HG02642 (cell line): Measurements from ENCODE around the gene CUBN.
A peak's percentile ranks its signal among the peaks of the same experiment; 100 is the strongest.
"Not testable (repeated sequence)": the region's sequence is repeated elsewhere in the genome, so short reads cannot be mapped to it uniquely, and the experiment has no call there.

ENCODE experiments used
- ATAC-seq: cut with Tn5 transposase; IDR thresholded peaks from one replicate; pipeline ENCODE4 v1.9.1; 2021; ENCODE audit warnings: mild to moderate bottlenecking; ENCODE audit not compliant: unreplicated experiment, poor library complexity

Gene CUBN

GRCh38 chr10:16852624-16853023 is 277.0 kb downstream of the CUBN start:
- no peak for ATAC-seq

GRCh38 chr10:16848562-16849154 is 281.0 kb downstream of the CUBN start:
- no peak for ATAC-seq

GRCh38 chr10:16847644-16848043 is 282.0 kb downstream of the CUBN start:
- ATAC-seq = no peak

- no peak for ATAC-seq
Observed at GRCh38 chr10:16845248-16845647, 284.4 kb downstream of the CUBN start.

- ATAC-seq = no peak
Observed at GRCh38 chr10:16843252-16843870, 286.2 kb downstream of the CUBN start.

GRCh38 chr10:16835228-16835627 is 294.4 kb downstream of the CUBN start:
- ATAC-seq = no peak

GRCh38 chr10:16832351-16833080 is 297.1 kb downstream of the CUBN start:
- ATAC-seq = no peak

- ATAC-seq = no peak
Observed at GRCh38 chr10:16828701-16829175, 300.9 kb downstream of the CUBN start.

GRCh38 chr10:16828114-16828568 is 301.5 kb downstream of the CUBN start:
- peak; percentile 90 for ATAC-seq

GRCh38 chr10:16827474-16827873 is 302.1 kb downstream of the CUBN start:
- not testable (repeated sequence) for ATAC-seq

- no peak for ATAC-seq
Observed at GRCh38 chr10:16822726-16823360, 306.8 kb downstream of the CUBN start.

GRCh38 chr10:16822027-16822426 is 307.6 kb downstream of the CUBN start:
- ATAC-seq = no peak

GRCh38 chr10:16820421-16820820 is 309.2 kb downstream of the CUBN start:
- ATAC-seq = no peak

GRCh38 chr10:16820018-16820417 is 309.6 kb downstream of the CUBN start:
- no peak for ATAC-seq

- no peak for ATAC-seq
Observed at GRCh38 chr10:16819436-16819835, 310.2 kb downstream of the CUBN start.

GRCh38 chr10:16819026-16819425 is 310.6 kb downstream of the CUBN start:
- no peak for ATAC-seq

- ATAC-seq = peak; percentile 99
Observed at GRCh38 chr10:16817125-16818019, 312.2 kb downstream of the CUBN start, which contains the start of gene RSU1. Gene RSU1 (minus strand): TSS chr10:16817424. CDS start chr10:16817081, 343 bp downstream.

GRCh38 chr10:16816830-16817124 is 312.8 kb downstream of the CUBN start:
- ATAC-seq = no peak

- no peak for ATAC-seq
Observed at GRCh38 chr10:16816171-16816570, 313.4 kb downstream of the CUBN start.

- no peak for ATAC-seq
Observed at GRCh38 chr10:16814012-16814411, 315.6 kb downstream of the CUBN start.
